GM15510 (cell line): Measurements from ENCODE around the gene CCDC47.
A peak's percentile ranks its signal among the peaks of the same experiment; 100 is the strongest.

Source experiments
- POLR2A ChIP-seq: IDR thresholded peaks from 3 replicates; pipeline ENCODE4 v1.6.1; 2011; ENCODE audit warnings: borderline replicate concordance; ENCODE audit not compliant: insufficient read length; ENCODE audit errors: extremely low read depth

CCDC47 gene

DNA sequence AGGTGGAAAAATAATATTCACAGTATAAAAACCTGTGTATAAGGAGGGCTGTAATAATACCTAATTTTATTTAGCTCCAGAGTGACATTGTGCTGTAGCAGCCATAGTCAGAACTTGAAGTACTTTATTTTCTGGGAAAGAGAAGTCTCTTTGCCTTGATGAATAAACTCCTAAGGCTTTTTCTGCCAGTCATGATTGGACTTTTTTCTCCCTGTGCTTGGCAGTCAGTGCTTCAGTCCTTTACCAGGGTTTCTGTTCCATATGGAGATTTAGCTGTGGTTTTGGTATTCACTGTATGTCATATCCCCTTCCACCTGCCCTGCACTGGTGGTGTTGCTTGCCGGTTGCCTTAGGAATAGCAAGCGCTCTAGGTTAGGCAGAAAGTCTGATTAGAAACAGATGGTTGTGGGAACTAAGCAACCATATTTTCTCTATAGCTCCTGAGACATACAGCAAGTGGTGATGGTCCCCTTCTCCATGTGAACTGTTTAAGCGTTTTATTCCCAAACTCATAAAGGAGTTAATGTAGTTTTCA is 25.2 kb upstream of the CCDC47 start:
- no peak for TF ChIP-seq POLR2A

DNA sequence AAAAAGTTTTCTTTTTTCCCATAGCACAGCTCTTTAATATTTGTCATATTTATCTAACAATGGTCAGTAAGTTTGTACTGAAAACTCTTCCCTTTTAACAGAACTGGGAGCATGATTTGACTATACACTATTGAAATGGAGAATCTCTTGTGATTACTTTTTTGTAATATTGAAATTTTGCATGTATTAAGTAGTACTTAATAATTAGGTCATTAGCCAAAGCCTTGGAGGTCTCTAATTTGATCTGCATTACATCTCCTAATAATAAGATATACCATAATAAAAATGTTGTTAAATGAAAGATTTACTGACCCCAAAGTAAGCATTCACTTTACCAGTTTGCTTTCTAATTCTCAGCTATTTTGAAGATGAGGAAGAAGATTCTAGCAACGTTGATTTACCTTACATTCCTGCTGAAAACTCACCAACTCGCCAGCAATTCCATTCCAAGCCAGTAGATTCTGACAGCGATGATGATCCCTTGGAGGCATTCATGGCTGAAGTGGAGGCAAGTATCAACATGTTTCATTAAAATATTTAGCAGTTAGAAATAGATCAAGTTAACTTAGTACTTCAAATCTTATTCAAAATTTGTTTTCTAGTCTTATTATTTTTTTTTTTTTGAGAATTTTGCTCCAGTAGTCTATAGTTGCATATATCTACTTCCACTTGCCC is 18.8 kb upstream of the CCDC47 start:
- TF ChIP-seq POLR2A: no peak

DNA sequence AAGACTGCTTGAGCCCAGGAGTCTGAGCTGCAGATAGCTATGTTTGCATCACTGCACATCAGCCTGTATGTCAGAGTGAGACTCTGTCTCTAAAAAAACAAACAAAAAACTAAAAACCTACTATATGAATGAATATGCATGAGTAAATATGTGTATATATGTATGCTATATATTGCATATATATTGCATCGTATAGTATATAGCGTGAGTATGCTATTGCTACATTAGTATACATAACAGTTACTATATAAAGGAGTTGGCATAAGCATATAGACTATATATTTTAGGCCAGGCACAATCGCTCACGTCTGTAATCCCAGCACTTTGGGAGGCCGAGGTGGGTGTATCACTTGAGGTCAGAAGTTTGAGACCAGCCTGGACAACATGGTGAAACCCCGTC is 16.7 kb upstream of the CCDC47 start:
- no peak for TF ChIP-seq POLR2A

DNA sequence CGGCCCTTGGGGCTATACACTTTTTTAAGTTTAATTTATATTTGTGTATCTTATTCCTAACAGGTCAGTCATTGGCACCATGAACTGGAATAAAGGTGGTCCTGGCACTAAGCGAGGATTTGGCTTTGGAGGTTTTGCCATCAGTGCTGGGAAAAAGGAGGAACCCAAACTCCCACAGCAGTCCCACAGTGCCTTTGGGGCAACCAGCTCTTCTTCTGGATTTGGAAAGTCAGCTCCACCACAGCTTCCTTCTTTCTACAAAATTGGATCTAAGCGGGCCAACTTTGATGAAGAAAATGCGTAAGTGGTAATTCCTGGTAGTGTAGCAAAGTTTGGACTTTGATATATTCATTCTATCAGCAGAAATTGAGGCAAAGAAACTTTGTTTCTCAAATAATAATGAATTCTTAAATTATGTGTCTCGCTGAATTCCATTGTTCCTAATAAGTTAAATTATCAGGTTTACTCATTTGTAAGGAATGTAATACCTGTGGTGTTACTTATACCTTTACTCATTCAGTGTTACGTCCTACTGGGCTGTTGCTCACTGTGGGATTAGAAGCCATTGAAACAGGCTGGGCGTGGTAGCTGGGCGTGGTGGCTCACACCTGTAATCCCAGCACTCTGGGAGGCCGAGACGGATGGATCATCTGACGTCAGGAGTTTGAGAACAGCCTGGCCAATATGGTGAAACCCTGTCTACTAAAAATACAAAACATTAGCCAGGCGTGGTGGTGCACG is 13.7 kb upstream of the CCDC47 start:
- no peak for TF ChIP-seq POLR2A

DNA sequence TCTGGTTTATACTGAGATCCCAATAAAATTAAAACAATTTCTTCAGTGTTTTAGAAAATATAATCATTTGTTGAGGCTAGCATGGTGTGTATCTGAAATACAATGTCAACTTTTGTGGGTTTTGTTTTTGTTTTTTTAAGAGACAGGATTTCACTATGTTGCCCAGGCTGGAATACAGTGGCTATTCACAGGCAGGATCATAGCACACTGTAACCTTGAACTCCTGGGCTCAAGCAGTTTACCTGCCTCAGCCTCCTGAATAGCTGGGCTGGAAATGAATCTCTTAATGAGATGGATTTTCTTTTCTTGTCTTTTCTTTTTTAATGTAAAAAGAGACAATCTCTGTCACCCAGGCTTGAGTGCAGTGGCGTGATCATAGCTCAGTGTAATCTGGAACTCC is 12.7 kb upstream of the CCDC47 start:
- no peak for TF ChIP-seq POLR2A

DNA sequence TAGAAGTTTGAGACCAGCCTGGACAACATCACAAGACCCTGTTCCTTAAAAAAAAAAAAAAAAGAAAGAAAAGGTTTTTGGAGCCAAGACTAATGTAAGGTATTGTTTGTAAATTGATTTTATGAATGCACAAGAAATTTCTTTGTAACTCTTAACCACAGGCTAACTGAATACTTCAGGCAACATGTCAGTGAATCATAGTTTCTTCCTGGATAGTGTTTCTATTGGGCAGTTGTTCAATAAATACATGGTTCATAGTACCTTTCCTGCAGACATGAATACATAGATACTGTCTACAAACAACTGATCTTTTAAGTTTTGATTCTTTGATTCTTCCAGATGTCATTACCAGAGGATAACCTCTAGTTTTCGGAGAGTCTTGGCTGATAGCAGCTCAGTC is 12.2 kb upstream of the CCDC47 start:
- TF ChIP-seq POLR2A: no peak

DNA sequence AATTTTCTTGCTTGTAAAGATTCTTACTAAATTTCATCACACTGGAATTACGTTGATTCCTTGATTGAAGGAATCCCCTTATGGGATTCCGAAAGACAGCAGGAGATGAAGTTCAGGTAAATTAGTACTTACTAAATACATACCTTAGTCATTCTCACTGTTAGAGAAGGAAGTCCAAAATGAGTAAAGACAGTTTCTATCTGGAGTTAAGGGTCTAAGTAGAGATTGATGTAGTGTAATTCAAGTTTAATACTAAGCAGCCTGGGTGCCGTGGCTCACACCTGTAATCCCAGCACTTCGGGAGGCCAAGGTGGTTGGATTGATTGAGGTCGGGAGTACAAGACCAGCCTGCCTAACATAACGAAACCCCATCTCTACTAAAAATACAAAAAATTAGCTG is 10.1 kb upstream of the CCDC47 start:
- no peak for TF ChIP-seq POLR2A

DNA sequence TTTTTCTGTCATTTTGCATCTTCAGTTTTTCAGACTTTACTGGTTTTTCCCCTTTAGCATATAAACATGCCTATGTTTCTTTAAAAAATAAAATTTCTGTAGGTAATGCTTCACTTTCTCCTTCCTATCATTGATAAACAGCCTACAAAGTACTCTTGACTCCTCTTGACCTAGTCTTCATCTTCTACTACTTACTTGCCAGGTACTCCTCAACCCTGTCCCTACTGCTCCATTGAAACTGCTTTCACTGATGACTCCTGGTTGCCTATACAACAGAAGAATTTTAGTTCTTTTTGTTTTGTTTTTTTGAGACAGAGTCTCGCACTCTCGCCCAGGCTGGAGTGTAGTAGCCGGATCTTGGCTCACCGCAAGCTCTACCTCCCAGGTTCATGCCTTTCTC is 7.5 kb upstream of the CCDC47 start:
- no peak for TF ChIP-seq POLR2A

DNA sequence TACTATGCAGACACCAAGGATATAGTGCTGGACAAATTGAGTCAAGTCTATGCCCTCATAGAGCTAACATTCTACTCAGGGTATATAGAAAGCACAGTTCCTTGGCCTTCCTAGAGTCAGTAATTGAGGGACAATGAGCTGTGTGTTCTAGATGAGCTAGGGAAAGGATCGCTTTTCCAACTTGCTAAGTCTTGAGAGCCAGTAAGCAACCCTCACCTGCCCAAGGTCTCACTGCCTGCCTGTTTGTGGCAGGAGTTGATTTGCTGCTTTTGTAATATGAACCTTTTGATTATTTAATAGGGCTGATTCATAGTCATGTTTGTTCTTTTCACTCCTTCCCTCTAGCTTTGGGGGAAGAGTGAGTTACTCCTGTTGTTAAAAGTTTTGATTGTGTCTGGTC is 7.1 kb upstream of the CCDC47 start:
- no peak for TF ChIP-seq POLR2A

DNA sequence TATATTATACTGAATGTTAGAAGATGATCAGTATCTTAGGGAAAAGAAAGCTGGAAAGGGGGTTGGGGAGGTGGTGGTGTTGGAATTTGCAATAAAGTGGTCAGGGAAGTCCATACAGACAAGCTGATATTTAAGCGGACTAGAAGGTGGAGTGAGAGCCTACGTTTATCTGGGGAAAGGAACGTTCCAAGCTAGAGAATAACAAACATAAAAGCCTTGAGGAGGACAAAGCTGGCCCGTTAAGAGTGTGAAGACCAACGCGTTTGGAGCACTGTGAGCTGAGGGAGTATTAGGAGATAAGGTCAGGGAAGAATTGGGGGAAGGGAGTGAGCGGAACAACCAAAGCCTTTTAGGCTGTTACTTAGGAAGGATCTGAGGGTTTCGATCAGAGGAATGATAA is 2.0 kb upstream of the CCDC47 start:
- no peak for TF ChIP-seq POLR2A

DNA sequence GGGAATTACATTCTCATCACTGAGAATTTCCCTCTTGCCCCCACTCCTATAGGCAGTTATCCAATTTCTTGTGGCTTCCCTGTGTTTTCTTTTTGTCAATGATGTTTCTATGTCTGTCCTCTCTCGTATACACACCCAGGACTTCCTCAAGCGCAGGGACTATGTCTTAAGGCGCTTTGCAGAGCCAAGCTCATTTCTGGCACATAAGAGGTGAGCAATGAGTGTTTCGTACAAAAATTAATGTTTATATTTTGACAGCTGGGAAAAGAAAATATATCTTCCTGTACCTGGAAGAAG is 1.5 kb upstream of the CCDC47 start:
- no peak for TF ChIP-seq POLR2A

DNA sequence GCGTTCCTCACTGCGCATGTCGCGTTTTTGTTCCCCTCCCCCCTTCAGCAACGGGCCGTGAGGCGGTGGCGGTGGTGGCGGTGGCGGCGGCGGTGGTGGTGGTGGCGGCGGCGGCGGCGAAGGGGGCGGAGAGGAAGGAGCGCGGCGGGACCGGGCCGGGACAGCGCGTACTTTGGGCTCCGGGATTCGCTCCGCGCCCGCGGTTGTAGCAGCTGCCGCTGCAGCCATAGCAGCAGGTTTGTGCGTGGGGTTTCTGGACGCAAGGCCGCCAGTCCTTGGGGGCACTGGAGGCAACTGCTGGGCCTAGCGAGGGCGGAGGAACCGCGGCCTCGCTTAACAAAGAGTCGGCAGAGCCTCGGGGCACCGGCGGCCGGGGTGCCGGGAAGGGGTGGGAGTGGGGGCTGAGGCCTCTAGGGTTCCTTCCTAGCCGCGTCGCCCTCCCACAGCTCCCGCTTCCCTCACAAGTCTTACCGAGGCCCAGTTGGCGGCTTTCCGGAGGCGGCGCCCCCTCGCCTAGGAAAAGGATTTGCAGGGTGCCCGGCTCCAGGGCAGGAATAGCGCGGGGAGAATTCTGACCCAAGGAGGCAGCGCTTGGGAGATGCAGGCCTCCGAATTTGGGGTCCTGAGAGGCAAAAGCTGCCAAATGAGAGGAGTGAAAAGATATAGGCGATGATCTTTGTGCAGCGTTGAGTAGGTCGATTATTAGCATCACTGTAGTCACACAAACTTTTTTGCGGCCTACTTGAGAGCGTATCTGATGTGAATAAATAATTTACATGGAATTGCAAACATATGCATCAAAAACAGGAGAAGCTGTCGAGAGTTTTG is 958 bp upstream of the CCDC47 start, which contains the start of gene DDX42:
DDX42 (plus strand) TSS at position 30 of the 828 bp plus-strand sequence. CDS start 12,880 bp downstream, outside the sequence.
- TF ChIP-seq POLR2A: peak; percentile 62

DNA sequence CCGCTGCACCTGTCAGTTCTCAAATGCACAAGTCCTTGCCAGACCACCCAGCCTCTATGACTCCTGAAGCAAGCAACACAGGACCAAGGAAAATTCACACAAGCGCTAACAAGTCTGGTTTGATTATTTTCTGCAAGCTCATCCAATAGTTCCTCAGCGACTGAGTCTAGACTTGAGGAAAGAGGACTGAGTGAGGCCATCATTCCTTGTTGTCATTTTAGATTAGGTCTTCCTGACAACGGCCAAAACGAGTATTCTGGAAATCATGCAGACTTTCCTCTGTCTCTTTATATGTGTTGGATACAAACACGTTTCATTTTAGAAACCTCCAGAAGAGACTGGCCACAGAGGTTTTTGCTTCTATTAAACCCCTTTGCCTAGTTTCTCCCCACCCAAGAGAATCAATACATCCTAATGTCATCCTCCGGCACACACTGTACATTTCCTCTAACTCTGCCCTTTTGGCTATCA is 561 bp downstream of the CCDC47 start:
- TF ChIP-seq POLR2A: no peak

DNA sequence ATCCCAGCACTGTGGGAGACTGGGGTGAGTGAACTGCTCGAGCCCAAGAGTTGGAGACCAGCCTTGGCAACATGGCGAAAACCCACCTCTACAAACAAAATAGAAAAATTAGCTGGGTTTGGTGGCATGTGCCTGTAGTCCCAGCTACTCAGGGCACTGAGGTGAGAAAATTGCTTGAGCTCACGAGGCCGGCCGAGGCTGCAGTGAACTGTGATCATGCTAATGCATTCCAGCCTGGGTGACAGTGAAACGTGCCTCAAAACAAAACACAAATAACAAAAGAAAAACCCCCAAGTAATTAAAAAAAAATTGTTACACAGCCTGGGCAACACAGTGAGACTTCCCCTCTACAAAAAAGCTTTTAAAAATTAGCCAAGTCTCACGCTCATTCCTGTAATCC is 5.0 kb downstream of the CCDC47 start:
- no peak for TF ChIP-seq POLR2A

DNA sequence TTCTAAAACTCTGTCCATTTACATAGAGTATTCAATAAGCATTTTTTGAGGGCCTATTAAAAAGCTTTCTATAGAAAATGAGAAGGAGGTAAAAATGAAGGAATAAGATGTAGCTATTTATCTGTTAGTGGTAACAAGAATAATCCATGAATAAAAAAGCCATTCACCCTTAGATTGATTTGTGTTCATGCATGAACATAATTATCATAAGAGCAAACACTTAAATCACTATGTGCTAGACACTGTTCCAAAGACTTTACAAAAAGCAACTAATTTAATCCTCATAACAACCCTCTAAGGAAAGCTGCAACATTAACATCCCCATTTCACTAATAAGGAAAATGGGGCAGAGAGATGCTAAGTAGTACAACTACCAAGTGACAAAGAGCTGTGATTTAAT is 6.6 kb downstream of the CCDC47 start:
- no peak for TF ChIP-seq POLR2A
